Adrenal gland (tissue), 12 donors: ENCODE measurements around the gene BATF. TPM values are rescaled to one million over a fixed set of nuclear protein-coding genes. Genes with fewer than 3 reads are reported as not detected.

Experiments used
- DNase-seq, 7 donors: peaks; one replicate each; pipeline ENCODE4 v3.0.0-alpha.2; 2019 to 2020
- H3K27ac ChIP-seq, 5 donors: fragments of 200-600 bp; sonication (generic) in 4 of 5; 1 replicate in 3 of 5; 2 replicates in 2 of 5; pipeline versions ENCODE4 v1.5.1 to v1.8.0; 2016 to 2020; ENCODE audit warnings: mild to moderate bottlenecking in 1 of 5
- H3K27me3 ChIP-seq: fragments of 200-600 bp; 2 replicates; pipeline ENCODE4 v1.8.0; 2021
- H3K36me3 ChIP-seq, 2 donors: fragments of 200-600 bp; replicated peaks in 1 of 2; 1 replicate in 1 of 2; 2 replicates in 1 of 2; pipeline versions ENCODE4 v1.5.1 to v1.8.0; 2018 to 2022
- H3K4me1 ChIP-seq, 2 donors: fragments of 200-600 bp; replicated peaks in 1 of 2; 1 replicate in 1 of 2; 2 replicates in 1 of 2; pipeline versions ENCODE4 v1.5.1 to v1.8.0; 2018 to 2021
- H3K4me3 ChIP-seq, 4 donors: fragments of 200-600 bp; sonication (generic) in 3 of 4; one replicate each; pipeline ENCODE4 v1.5.1; 2016 to 2018
- H3K9me3 ChIP-seq, 3 donors: fragments of 200-600 bp; sonication (generic) in 1 of 3; replicated peaks in 1 of 3; 1 replicate in 2 of 3; 2 replicates in 1 of 3; pipeline versions ENCODE4 v1.5.1 to v1.8.0; 2016 to 2021
- CTCF ChIP-seq, 6 experiments: fragments of 450-650 bp in 4 of 6; fragments of 200-600 bp in 2 of 6; sonication (generic) in 1 of 6; IDR thresholded peaks; 1 replicate in 5 of 6; 2 replicates in 1 of 6; pipeline versions ENCODE4 v1.5.1 to v1.8.0; 2016 to 2021; ENCODE audit warnings: antibody characterized with exemption in 6 of 6, mild to moderate bottlenecking in 2 of 6, moderate library complexity in 1 of 6
- POLR2A ChIP-seq, 2 donors: fragments of 450-650 bp; IDR thresholded peaks; one replicate each; pipeline ENCODE4 v1.6.1; 2017; ENCODE audit warnings: antibody characterized with exemption in 2 of 2, mild to moderate bottlenecking in 2 of 2, moderate library complexity in 1 of 2
- WGBS, 4 donors: extraction: QIAGEN DNeasy Blood & Tissue Kit in 2 of 4; methylation state at CpG; one replicate each; pipeline versions ENCODE4 v1.1.5 to v1.1.7; 2013 to 2017; 5-methylcytosine and 5-hydroxymethylcytosine counted together
- intact Hi-C, 2 donors: fragments of 100-400 bp; cut with DNase I; formaldehyde crosslinking; loops; one replicate each; pipeline versions ENCODE4 v1.14.1 to v1.15.0; 2022 to 2023
- polyA plus RNA-seq, 3 donors: library from polyadenylated mRNA; stranded (reverse); fragments of 200-250 nt in 2 of 3; fragments of 350-450 nt in 1 of 3; fragmentation: Illumina TruSeq in 1 of 3; extraction: RNeasy Lipid Tissue Mini Kit (QIAGEN cat#74804) in 1 of 3; gene quantifications; one replicate each; pipeline ENCODE4 v1.2.3, GENCODE V29; 2013 to 2014
- total RNA-seq, 9 donors: library from RNA; depleted of rRNA in 4 of 9; stranded (reverse); fragments of >200 nt in 4 of 9; fragments of 120-200 nt in 1 of 9; fragmentation: NEBNext Ultra II Directional in 1 of 9; extraction: Animal tissue kit (Norgen Biotek cat#: 25700) in 1 of 9; gene quantifications; one replicate each; pipeline versions ENCODE4 v1.1.0 to v1.2.4, GENCODE V29; 2013 to 2023
- donor health status: healthy with polysubstance abuse.
- donor health status: Bipolar disorder and iron deficiency.
- donor health status: DM: yes; HTN: yes; CAD: no.
- donor health status: DM: no; HTN: no; CAD: no.
- donor health status: DM: no; HTN: no; CAD: no.
- donor health status: DM: yes; HTN: yes; CAD: no.

The BATF gene
- total and polyA plus RNA-seq, 12 donors = 0.64 to 11.4 (median 2.8) TPM

DNA sequence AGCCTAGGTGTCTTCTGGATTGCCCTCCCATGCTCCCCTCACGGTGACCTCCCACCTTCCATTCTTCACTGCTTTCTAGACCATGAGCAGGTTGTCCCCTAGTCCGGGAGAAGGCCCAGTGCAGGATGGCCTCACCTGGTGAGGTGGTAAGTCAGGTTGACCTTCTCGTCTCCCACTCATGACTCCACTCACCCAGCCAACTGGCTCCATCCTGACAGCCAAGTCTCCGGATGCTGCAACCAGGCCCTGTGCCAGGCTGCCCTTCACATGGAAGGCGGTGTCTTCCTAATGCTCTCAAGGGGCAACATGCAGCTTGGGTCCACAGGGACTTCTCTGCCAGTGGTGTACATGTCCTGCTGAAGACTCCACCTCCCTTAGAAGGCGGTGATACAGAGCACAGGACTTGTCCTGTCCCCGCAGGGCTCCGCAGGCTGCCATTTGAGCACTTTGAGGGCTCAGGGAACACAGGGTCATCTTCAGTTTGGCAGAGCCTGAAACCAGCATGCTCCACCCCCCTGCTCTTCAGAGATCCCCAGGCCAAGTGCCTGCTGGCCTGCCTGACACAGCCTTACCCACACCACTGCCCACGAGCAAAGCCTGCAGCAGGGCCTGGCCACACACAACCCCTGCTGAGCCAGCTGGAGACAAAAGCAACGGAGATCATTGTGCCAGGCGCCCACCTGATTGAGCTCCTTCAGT lies 25.4 kb downstream of the BATF start:
- H3K4me1 ChIP-seq = peaks cover 5 to 9% of the 10 kb centered on the region in 2 donors
- H3K4me3 ChIP-seq = no peak overlapping the region
- intact Hi-C loops = no loop called here
- no peak overlapping the region for H3K27ac ChIP-seq
- H3K9me3 ChIP-seq = no peaks in the 10 kb centered on the region
- H3K36me3 ChIP-seq = no peaks in the 10 kb centered on the region
- no peak for DNase-seq
- H3K27me3 ChIP-seq = no peaks in the 10 kb centered on the region
- WGBS, 4 donors = 90 to 97% (median 92%) methylated on average over 8 to 11 of the region's 11 CpGs
- TF ChIP-seq POLR2A (IDR thresholded peaks at IDR 0.05) = no peak
- no peak for TF ChIP-seq CTCF (IDR thresholded peaks at IDR 0.05)

GRCh38 chr14:75548544-75548943 lies 26.3 kb downstream of the BATF start:
- Histone ChIP-seq H3K9me3 (no peaks in the 10 kb centered on the region), H3K27ac (no peak overlapping the region), H3K36me3 (no peaks in the 10 kb centered on the region), H3K4me1 (peaks cover 0 to under 1% of the 10 kb centered on the region in 2 donors), H3K27me3 (no peaks in the 10 kb centered on the region), H3K4me3 (no peak overlapping the region)
- DNase-seq = peak in 1 of 7 donors; percentile 17
- intact Hi-C loops = no loop called here
- no peak for TF ChIP-seq CTCF (IDR thresholded peaks at IDR 0.05)
- TF ChIP-seq POLR2A (IDR thresholded peaks at IDR 0.05) = no peak
- 68 to 78% (median 77%) methylated on average over 5 to 7 of the region's 7 CpGs for WGBS, 4 donors

DNA sequence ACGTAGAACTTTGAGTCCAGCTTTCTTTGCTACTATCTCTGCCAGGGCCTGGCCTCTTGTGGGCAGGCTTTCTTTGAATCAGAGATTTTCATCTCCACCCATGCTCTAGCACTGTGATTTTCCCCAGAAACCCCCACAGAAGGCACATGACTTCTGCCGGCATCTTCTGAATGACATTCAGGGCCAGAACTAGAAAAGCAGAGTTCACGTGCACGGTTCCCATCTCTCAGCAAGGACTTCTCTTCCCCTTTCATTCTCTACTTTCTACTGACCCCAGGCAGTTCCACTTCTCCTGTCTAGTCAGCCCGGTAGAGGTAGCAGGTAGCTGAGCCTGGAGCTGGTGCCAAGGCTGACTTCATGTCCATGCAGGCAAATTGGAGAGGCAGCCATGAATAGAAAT lies 26.9 kb downstream of the BATF start:
- Histone ChIP-seq H3K36me3 (no peaks in the 10 kb centered on the region), H3K27ac (no peak overlapping the region), H3K4me1 (no peaks in the 10 kb centered on the region), H3K27me3 (no peaks in the 10 kb centered on the region), H3K9me3 (no peaks in the 10 kb centered on the region), H3K4me3 (no peak overlapping the region)
- WGBS, 4 donors = 74 to 88% (median 82%) methylated on average over 5 of the region's 5 CpGs
- no peak for DNase-seq
- intact Hi-C loops = no loop called here
- TF ChIP-seq POLR2A (IDR thresholded peaks at IDR 0.05) = no peak
- no peak for TF ChIP-seq CTCF (IDR thresholded peaks at IDR 0.05)

- Histone ChIP-seq H3K36me3 (no peaks in the 10 kb centered on the region), H3K27ac (no peak overlapping the region), H3K9me3 (no peaks in the 10 kb centered on the region), H3K4me1 (no peaks in the 10 kb centered on the region), H3K4me3 (no peak overlapping the region), H3K27me3 (no peaks in the 10 kb centered on the region)
- 85 to 95% (median 89%) methylated on average over 7 of the region's 7 CpGs for WGBS, 4 donors
- intact Hi-C loops = no loop called here
- no peak for DNase-seq
- TF ChIP-seq POLR2A (IDR thresholded peaks at IDR 0.05) = no peak
- no peak for TF ChIP-seq CTCF (IDR thresholded peaks at IDR 0.05)
These were observed 28.8 kb downstream of the BATF start for GRCh38 chr14:75551021-75551420.
